ENCODE data around the gene ZNF273. TPM values are rescaled to one million over a fixed set of nuclear protein-coding genes. Genes with fewer than 3 reads are reported as not detected.
"Not testable (repeated sequence)": the region's sequence is repeated elsewhere in the genome, so short reads cannot be mapped to it uniquely, and the experiment has no call there.

The ZNF273 gene
- total RNA-seq, 1 donor from 2014 or later: 9.6 TPM

GRCh38 chr7:64892666-64893309, 10.3 kb upstream of the ZNF273 start:
- H3K4me3 Mint-ChIP-seq (ENCODE audit: unreplicated experiment): no peak overlapping the region
- no peak overlapping the region for H3K27ac Mint-ChIP-seq (ENCODE audit: unreplicated experiment)
- no peaks in the 10 kb centered on the region for H3K36me3 Mint-ChIP-seq (ENCODE audit: unreplicated experiment)
- no peak for DNase-seq
- peaks cover 16% of the 10 kb centered on the region for H3K27me3 Mint-ChIP-seq (ENCODE audit: unreplicated experiment)
- TF ChIP-seq CTCF (IDR thresholded peaks at IDR 0.05; ENCODE audit: partially characterized antibody, unreplicated experiment): no peak
- peaks cover 4% of the 10 kb centered on the region for H3K4me1 Mint-ChIP-seq (ENCODE audit: low read depth, unreplicated experiment)
- H3K9me3 Mint-ChIP-seq (ENCODE audit: unreplicated experiment): peaks cover 11% of the 10 kb centered on the region

GRCh38 chr7:64893401-64893800, 9.7 kb upstream of the ZNF273 start:
- H3K9me3 Mint-ChIP-seq (ENCODE audit: unreplicated experiment): peaks cover 9% of the 10 kb centered on the region
- no peak for DNase-seq
- H3K36me3 Mint-ChIP-seq (ENCODE audit: unreplicated experiment): no peaks in the 10 kb centered on the region
- H3K4me3 Mint-ChIP-seq (ENCODE audit: unreplicated experiment): no peak overlapping the region
- H3K4me1 Mint-ChIP-seq (ENCODE audit: low read depth, unreplicated experiment): peaks cover 2% of the 10 kb centered on the region
- TF ChIP-seq CTCF (IDR thresholded peaks at IDR 0.05; ENCODE audit: partially characterized antibody, unreplicated experiment): no peak
- H3K27me3 Mint-ChIP-seq (ENCODE audit: unreplicated experiment): peaks cover 11% of the 10 kb centered on the region
- H3K27ac Mint-ChIP-seq (ENCODE audit: unreplicated experiment): no peak overlapping the region

- Mint-ChIP-seq H3K27ac (ENCODE audit: unreplicated experiment) (peak overlapping the region; percentile 72), H3K4me3 (ENCODE audit: unreplicated experiment) (peak overlapping the region; percentile 51), H3K4me1 (ENCODE audit: low read depth, unreplicated experiment) (peaks cover 14% of the 10 kb centered on the region)
- not testable (repeated sequence) for DNase-seq; H3K36me3 Mint-ChIP-seq (ENCODE audit: unreplicated experiment); H3K27me3 Mint-ChIP-seq (ENCODE audit: unreplicated experiment); H3K9me3 Mint-ChIP-seq (ENCODE audit: unreplicated experiment)
These were observed 640 bp upstream of the ZNF273 start for GRCh38 chr7:64902461-64902805.

- peak overlapping the region; percentile 98 for H3K4me3 Mint-ChIP-seq (ENCODE audit: unreplicated experiment)
- peaks cover 4% of the 10 kb centered on the region for H3K27me3 Mint-ChIP-seq (ENCODE audit: unreplicated experiment)
- DNase-seq: no peak
- peak overlapping the region; percentile 99 for H3K27ac Mint-ChIP-seq (ENCODE audit: unreplicated experiment)
- peaks cover 23% of the 10 kb centered on the region for H3K4me1 Mint-ChIP-seq (ENCODE audit: low read depth, unreplicated experiment)
- TF ChIP-seq CTCF (IDR thresholded peaks at IDR 0.05; ENCODE audit: partially characterized antibody, unreplicated experiment): no peak
- no peaks in the 10 kb centered on the region for H3K36me3 Mint-ChIP-seq (ENCODE audit: unreplicated experiment)
- peaks cover 2% of the 10 kb centered on the region for H3K9me3 Mint-ChIP-seq (ENCODE audit: unreplicated experiment)
These were observed 935 bp downstream of the ZNF273 start for GRCh38 chr7:64904008-64904407.

- peaks cover 2% of the 10 kb centered on the region for H3K9me3 Mint-ChIP-seq (ENCODE audit: unreplicated experiment)
- H3K27me3 Mint-ChIP-seq (ENCODE audit: unreplicated experiment): peaks cover 4% of the 10 kb centered on the region
- H3K36me3 Mint-ChIP-seq (ENCODE audit: unreplicated experiment): no peaks in the 10 kb centered on the region
- H3K4me3 Mint-ChIP-seq (ENCODE audit: unreplicated experiment): peak overlapping the region; percentile 7
- no peak overlapping the region for H3K27ac Mint-ChIP-seq (ENCODE audit: unreplicated experiment)
- H3K4me1 Mint-ChIP-seq (ENCODE audit: low read depth, unreplicated experiment): peaks cover 23% of the 10 kb centered on the region
- no peak for TF ChIP-seq CTCF (IDR thresholded peaks at IDR 0.05; ENCODE audit: partially characterized antibody, unreplicated experiment)
- no peak for DNase-seq
These were observed 2.1 kb downstream of the ZNF273 start for GRCh38 chr7:64905133-64905532.
